Smooth muscle cell (in vitro differentiated cells): ENCODE data around the gene KBTBD13. TPM values are rescaled to one million over a fixed set of nuclear protein-coding genes. Genes with fewer than 3 reads are reported as not detected.
A peak's percentile ranks its signal among the peaks of the same experiment; 100 is the strongest.

Experiments
- DNase-seq: peaks from one replicate; lab custom pipeline; 2025; ENCODE audit not compliant: unreplicated experiment; lab: John Stamatoyannopoulos, UW
- H2AFZ ChIP-seq: fragments of 200-600 bp; sonication (generic); 2 replicates; pipeline ENCODE4 v1.6.0; 2016; ENCODE audit warnings: antibody characterized with exemption, low read depth, mild to moderate bottlenecking
- H3F3A ChIP-seq: fragments of 200-600 bp; sonication (generic); 2 replicates; pipeline ENCODE4 v1.6.0; 2017; ENCODE audit warnings: antibody characterized with exemption, low read depth
- H3K27ac ChIP-seq: fragments of 200-600 bp; sonication (generic); 2 replicates; pipeline ENCODE4 v1.5.1; 2016; ENCODE audit warnings: low read depth, mild to moderate bottlenecking
- H3K27me3 ChIP-seq: fragments of 200-600 bp; sonication (generic); 2 replicates; pipeline ENCODE4 v1.6.1; 2016; ENCODE audit warnings: low read depth, mild to moderate bottlenecking
- H3K36me3 ChIP-seq: fragments of 200-600 bp; sonication (generic); 2 replicates; pipeline ENCODE4 v1.5.1; 2016; ENCODE audit warnings: low read depth
- H3K4me1 ChIP-seq: fragments of 200-600 bp; sonication (generic); 2 replicates; pipeline ENCODE4 v1.5.1; 2016; ENCODE audit warnings: low read depth
- H3K4me2 ChIP-seq: fragments of 200-600 bp; sonication (generic); 2 replicates; pipeline ENCODE4 v1.6.0; 2016; ENCODE audit warnings: mild to moderate bottlenecking
- H3K4me3 ChIP-seq: fragments of 200-600 bp; sonication (generic); 2 replicates; pipeline ENCODE4 v1.5.1; 2016; ENCODE audit warnings: mild to moderate bottlenecking
- H3K79me2 ChIP-seq: fragments of 200-600 bp; sonication (generic); 2 replicates; pipeline ENCODE4 v1.6.0; 2016; ENCODE audit warnings: low read depth, mild to moderate bottlenecking
- H3K9ac ChIP-seq: fragments of 200-600 bp; sonication (generic); 2 replicates; pipeline ENCODE4 v1.6.0; 2016; ENCODE audit warnings: low read depth
- H3K9me3 ChIP-seq: fragments of 200-600 bp; sonication (generic); replicated peaks from 2 replicates; pipeline ENCODE4 v1.5.1; 2016; ENCODE audit warnings: low read depth
- H4K20me1 ChIP-seq: fragments of 200-600 bp; sonication (generic); 2 replicates; pipeline ENCODE4 v1.6.0; 2016; ENCODE audit warnings: low read depth
- CTCF ChIP-seq: fragments of 200-600 bp; sonication (generic); IDR thresholded peaks from 2 replicates; pipeline ENCODE4 v1.5.1; 2017; ENCODE audit warnings: borderline replicate concordance, mild to moderate bottlenecking, antibody characterized with exemption; ENCODE audit not compliant: insufficient read depth, poor library complexity, severe bottlenecking
- WGBS: methylation state at CpG from one replicate; pipeline ENCODE4 v1.1.7; 2016; ENCODE audit warnings: low lambda C conversion rate; 5-methylcytosine and 5-hydroxymethylcytosine counted together
- polyA plus RNA-seq: library from polyadenylated mRNA; unstranded; fragments of >200 nt; fragmentation: Nextera tagmentation; extraction: Ambion mirVana; gene quantifications from 2 replicates; pipeline ENCODE4 v1.2.1, GENCODE V29; 2016
- total RNA-seq: library from RNA; depleted of rRNA; stranded (reverse); fragments of >200 nt; gene quantifications from 2 replicates; pipeline ENCODE4 v1.2.3, GENCODE V29; 2014

The KBTBD13 gene
- total and polyA plus RNA-seq, 2 experiments from 2014 or later, result 0.11 TPM; not detected in 1

GRCh38 chr15:65052956-65053355, 23.6 kb upstream of the KBTBD13 start:
- no peak for DNase-seq
- H4K20me1 ChIP-seq, result no peaks in the 10 kb centered on the region
- H3K27ac ChIP-seq, result no peak overlapping the region
- H3K79me2 ChIP-seq, result no peaks in the 10 kb centered on the region
- no peak overlapping the region for H3K4me2 ChIP-seq
- H3K36me3 ChIP-seq, result no peaks in the 10 kb centered on the region
- H3K4me3 ChIP-seq, result no peak overlapping the region
- no peak overlapping the region for H2AFZ ChIP-seq
- no peak overlapping the region for H3K9ac ChIP-seq
- 95% methylated on average over 2 of the region's 2 CpGs for WGBS
- no peaks in the 10 kb centered on the region for H3F3A ChIP-seq
- H3K9me3 ChIP-seq, result no peaks in the 10 kb centered on the region
- no peaks in the 10 kb centered on the region for H3K4me1 ChIP-seq
- no peak for TF ChIP-seq CTCF
- no peaks in the 10 kb centered on the region for H3K27me3 ChIP-seq

GRCh38 chr15:65054333-65055200, 22.0 kb upstream of the KBTBD13 start:
- H3K36me3 ChIP-seq, result no peaks in the 10 kb centered on the region
- H3K27me3 ChIP-seq, result no peaks in the 10 kb centered on the region
- DNase-seq, result no peak
- peak; percentile 91 for TF ChIP-seq CTCF
- H3F3A ChIP-seq, result no peaks in the 10 kb centered on the region
- no peaks in the 10 kb centered on the region for H3K4me1 ChIP-seq
- no peak overlapping the region for H2AFZ ChIP-seq
- H3K9ac ChIP-seq, result no peak overlapping the region
- no peak overlapping the region for H3K4me2 ChIP-seq
- H4K20me1 ChIP-seq, result no peaks in the 10 kb centered on the region
- no peak overlapping the region for H3K27ac ChIP-seq
- no peaks in the 10 kb centered on the region for H3K79me2 ChIP-seq
- H3K4me3 ChIP-seq, result no peak overlapping the region
- no peaks in the 10 kb centered on the region for H3K9me3 ChIP-seq
- 79% methylated on average over 20 of the region's 26 CpGs for WGBS

- Histone ChIP-seq H4K20me1 (no peaks in the 10 kb centered on the region), H3K4me1 (no peaks in the 10 kb centered on the region), H3K4me2 (no peak overlapping the region), H3K9me3 (no peaks in the 10 kb centered on the region), H3K4me3 (no peak overlapping the region), H3K79me2 (no peaks in the 10 kb centered on the region), H3K27ac (no peak overlapping the region), H3K27me3 (no peaks in the 10 kb centered on the region), H3F3A (no peaks in the 10 kb centered on the region), H3K36me3 (no peaks in the 10 kb centered on the region), H3K9ac (no peak overlapping the region), H2AFZ (no peak overlapping the region)
- DNase-seq, result no peak
- WGBS, result 70% methylated on average over 6 of the region's 6 CpGs
- TF ChIP-seq CTCF, result no peak
Observed at GRCh38 chr15:65055201-65055870, 21.2 kb upstream of the KBTBD13 start.
